Neutrophil (primary cell): ENCODE measurements around the gene SMPD3.
"Not testable (repeated sequence)": the region's sequence is repeated elsewhere in the genome, so short reads cannot be mapped to it uniquely, and the experiment has no call there.

Experiments
- H3K27ac ChIP-seq: fragments of 200-600 bp; sonication (generic); 2 replicates; pipeline ENCODE4 v1.5.1; 2016; ENCODE audit warnings: mild to moderate bottlenecking, moderate library complexity
- H3K27me3 ChIP-seq: fragments of 200-600 bp; sonication (generic); 2 replicates; pipeline ENCODE4 v1.6.0; 2016; ENCODE audit warnings: mild to moderate bottlenecking
- H3K36me3 ChIP-seq: fragments of 200-600 bp; sonication (generic); 2 replicates; pipeline ENCODE4 v1.5.1; 2017
- H3K4me1 ChIP-seq, 2 experiments: fragments of 200-600 bp in 1 of 2; sonication (generic) in 1 of 2; 1 replicate in 1 of 2; 2 replicates in 1 of 2; pipeline versions ENCODE4 v1.5.1 to v1.6.1; 2013 to 2016; ENCODE audit warnings: low read depth in 1 of 2, low read length in 1 of 2, mild to moderate bottlenecking in 1 of 2, moderate library complexity in 1 of 2; ENCODE audit not compliant: control insufficient read depth in 1 of 2, insufficient read depth in 1 of 2
- H3K4me3 ChIP-seq, 2 experiments: fragments of 200-600 bp in 1 of 2; sonication (generic) in 1 of 2; 1 replicate in 1 of 2; 2 replicates in 1 of 2; pipeline ENCODE4 v1.5.1; 2013 to 2016; ENCODE audit warnings: low read depth in 1 of 2, low read length in 1 of 2, mild to moderate bottlenecking in 1 of 2, moderate library complexity in 1 of 2
- H3K9me3 ChIP-seq: fragments of 200-600 bp; sonication (generic); 2 replicates; pipeline ENCODE4 v1.5.1; 2016
- CTCF ChIP-seq: fragments of 200-600 bp; sonication (generic); IDR thresholded peaks from 2 replicates; pipeline ENCODE4 v1.5.1; 2016; ENCODE audit warnings: antibody characterized with exemption

The SMPD3 gene

GRCh38 chr16:68448360-68448970, at the start of gene SMPD3:
Gene SMPD3 (minus strand): TSS chr16:68448508. CDS start chr16:68372181, 76,327 bp downstream.
- Histone ChIP-seq H3K4me3 (peak within 1 kb of the TSS; percentile 43 to 54), H3K4me1 (peaks cover 8 to 14% of the 10 kb centered on the region in 2 experiments), H3K9me3 (no peaks in the 10 kb centered on the region), H3K27ac (no peak within 1 kb of the TSS), H3K36me3 (no peaks in the 10 kb centered on the region), H3K27me3 (peaks cover 96% of the 10 kb centered on the region)
- no peak for TF ChIP-seq CTCF

GRCh38 chr16:68496689-68497088, 48.4 kb upstream of the SMPD3 start:
- no peak overlapping the region for H3K27ac ChIP-seq
- no peaks in the 10 kb centered on the region for H3K27me3 ChIP-seq
- H3K4me1 ChIP-seq: no peaks in the 10 kb centered on the region
- no peak for TF ChIP-seq CTCF
- H3K4me3 ChIP-seq: no peak overlapping the region
- no peaks in the 10 kb centered on the region for H3K9me3 ChIP-seq
- no peaks in the 10 kb centered on the region for H3K36me3 ChIP-seq

- H3K4me1 ChIP-seq, H3K27me3 ChIP-seq, H3K36me3 ChIP-seq, H3K4me3 ChIP-seq, H3K27ac ChIP-seq, H3K9me3 ChIP-seq: not testable (repeated sequence)
These were observed 46.0 kb upstream of the SMPD3 start for GRCh38 chr16:68494261-68494660.

GRCh38 chr16:68493412-68494070, 45.2 kb upstream of the SMPD3 start:
- H3K27me3 ChIP-seq: no peaks in the 10 kb centered on the region
- H3K4me1 ChIP-seq: no peaks in the 10 kb centered on the region
- H3K9me3 ChIP-seq: no peaks in the 10 kb centered on the region
- no peak for TF ChIP-seq CTCF
- no peaks in the 10 kb centered on the region for H3K36me3 ChIP-seq
- H3K4me3 ChIP-seq: no peak overlapping the region
- no peak overlapping the region for H3K27ac ChIP-seq

GRCh38 chr16:68492543-68493411, 44.5 kb upstream of the SMPD3 start:
- Histone ChIP-seq H3K4me3 (no peak overlapping the region), H3K27me3 (no peaks in the 10 kb centered on the region), H3K27ac (no peak overlapping the region), H3K36me3 (no peaks in the 10 kb centered on the region), H3K9me3 (no peaks in the 10 kb centered on the region), H3K4me1 (peaks cover 0 to under 1% of the 10 kb centered on the region in 2 experiments)
- TF ChIP-seq CTCF: no peak
